ENCODE data around the gene RYR2. TPM values are rescaled to one million over a fixed set of nuclear protein-coding genes. Genes with fewer than 3 reads are reported as not detected.

The RYR2 gene
- total and polyA plus RNA-seq, 3 donors from 2014 or later: 5.4 to 9.5 (median 9.1) TPM

DNA sequence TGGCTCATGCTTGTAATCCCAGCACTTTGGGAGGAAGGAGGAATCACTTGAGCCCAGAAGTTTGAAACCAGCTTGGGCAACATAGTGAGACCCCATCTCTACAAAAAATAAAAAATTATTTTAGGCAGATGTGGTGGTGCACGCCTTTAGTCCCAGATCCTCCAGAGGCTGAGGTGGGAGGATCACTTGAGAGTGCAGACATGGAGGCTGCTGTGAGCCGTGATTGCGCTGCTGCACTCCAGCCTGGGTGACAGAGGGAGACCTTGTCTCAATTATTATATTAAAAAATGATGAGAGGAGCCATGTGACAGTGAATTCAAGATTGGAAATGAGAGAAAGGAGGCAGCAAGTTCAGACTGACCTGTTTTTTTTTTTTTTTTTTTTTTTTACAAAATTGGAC, 566.4 kb downstream of the RYR2 start:
- 89 to 93% methylated on average over 3 of the region's 3 CpGs for WGBS, 2 donors
- Histone ChIP-seq H3K36me3 (ENCODE audit: low read depth, missing control alignments) (no peaks in the 10 kb centered on the region), H3K4me1 (no peaks in the 10 kb centered on the region), H3K9me3 (no peaks in the 10 kb centered on the region), H3K4me3 (no peak overlapping the region), H3K27ac (no peak overlapping the region), H3K27me3 (no peaks in the 10 kb centered on the region)
- DNase-seq: no peak
- intact Hi-C loops (cut with DNase I; ENCODE audit: low total_unique reads): no loop called here
- TF ChIP-seq POLR2A (IDR thresholded peaks at IDR 0.05): no peak
- TF ChIP-seq, protein P1, sequence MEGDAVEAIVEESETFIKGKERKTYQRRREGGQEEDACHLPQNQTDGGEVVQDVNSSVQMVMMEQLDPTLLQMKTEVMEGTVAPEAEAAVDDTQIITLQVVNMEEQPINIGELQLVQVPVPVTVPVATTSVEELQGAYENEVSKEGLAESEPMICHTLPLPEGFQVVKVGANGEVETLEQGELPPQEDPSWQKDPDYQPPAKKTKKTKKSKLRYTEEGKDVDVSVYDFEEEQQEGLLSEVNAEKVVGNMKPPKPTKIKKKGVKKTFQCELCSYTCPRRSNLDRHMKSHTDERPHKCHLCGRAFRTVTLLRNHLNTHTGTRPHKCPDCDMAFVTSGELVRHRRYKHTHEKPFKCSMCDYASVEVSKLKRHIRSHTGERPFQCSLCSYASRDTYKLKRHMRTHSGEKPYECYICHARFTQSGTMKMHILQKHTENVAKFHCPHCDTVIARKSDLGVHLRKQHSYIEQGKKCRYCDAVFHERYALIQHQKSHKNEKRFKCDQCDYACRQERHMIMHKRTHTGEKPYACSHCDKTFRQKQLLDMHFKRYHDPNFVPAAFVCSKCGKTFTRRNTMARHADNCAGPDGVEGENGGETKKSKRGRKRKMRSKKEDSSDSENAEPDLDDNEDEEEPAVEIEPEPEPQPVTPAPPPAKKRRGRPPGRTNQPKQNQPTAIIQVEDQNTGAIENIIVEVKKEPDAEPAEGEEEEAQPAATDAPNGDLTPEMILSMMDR (IDR thresholded peaks at IDR 0.05): no peak

DNA sequence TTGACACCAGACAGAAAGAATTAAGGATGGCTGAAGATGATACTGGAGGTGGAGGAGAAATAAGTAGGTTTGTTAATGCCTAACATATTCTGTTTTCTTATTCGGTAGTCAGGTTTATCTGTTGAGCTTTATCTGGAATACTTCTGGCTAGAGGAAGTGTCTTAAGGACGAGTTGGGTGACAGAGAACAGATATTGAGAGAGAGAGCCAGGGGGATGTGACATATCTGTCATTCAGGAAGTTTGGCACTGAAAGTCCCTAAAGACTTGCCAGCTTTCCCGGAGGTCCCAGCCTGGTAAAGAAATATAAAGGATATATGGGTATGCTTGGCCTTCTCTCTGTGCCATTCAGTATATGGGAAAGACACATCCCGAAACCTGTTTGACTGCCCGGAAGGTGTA, 568.2 kb downstream of the RYR2 start:
- TF ChIP-seq, protein P1 (IDR thresholded peaks at IDR 0.05): no peak
- TF ChIP-seq POLR2A (IDR thresholded peaks at IDR 0.05): no peak
- Histone ChIP-seq H3K4me3 (no peak overlapping the region), H3K4me1 (no peaks in the 10 kb centered on the region), H3K36me3 (ENCODE audit: low read depth, missing control alignments) (no peaks in the 10 kb centered on the region), H3K27ac (no peak overlapping the region), H3K27me3 (no peaks in the 10 kb centered on the region), H3K9me3 (no peaks in the 10 kb centered on the region)
- intact Hi-C loops (cut with DNase I; ENCODE audit: low total_unique reads): no loop called here
- WGBS, 2 donors: 79 to 83% methylated on average over 5 of the region's 5 CpGs
- no peak for DNase-seq

DNA sequence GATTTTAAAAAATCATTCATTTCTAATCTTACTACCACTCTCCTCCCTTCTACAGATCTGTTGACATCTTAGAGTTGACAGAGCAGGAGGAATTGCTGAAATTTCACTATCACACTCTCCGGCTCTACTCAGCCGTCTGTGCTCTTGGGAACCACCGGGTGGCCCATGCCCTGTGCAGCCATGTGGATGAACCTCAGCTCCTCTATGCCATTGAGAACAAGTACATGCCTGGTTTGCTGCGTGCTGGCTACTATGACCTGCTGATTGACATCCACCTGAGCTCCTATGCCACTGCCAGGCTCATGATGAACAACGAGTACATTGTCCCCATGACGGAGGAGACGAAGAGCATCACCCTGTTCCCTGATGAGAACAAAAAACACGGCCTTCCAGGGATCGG, 572.0 kb downstream of the RYR2 start:
- no peaks in the 10 kb centered on the region for H3K9me3 ChIP-seq
- intact Hi-C loops (cut with DNase I; ENCODE audit: low total_unique reads): no loop called here
- WGBS, 2 donors: 89 to 93% methylated on average over 3 to 9 of the region's 9 CpGs
- H3K4me3 ChIP-seq: no peak overlapping the region
- no peaks in the 10 kb centered on the region for H3K36me3 ChIP-seq (ENCODE audit: low read depth, missing control alignments)
- no peak overlapping the region for H3K27ac ChIP-seq
- TF ChIP-seq, protein P1 (IDR thresholded peaks at IDR 0.05): no peak
- no peak for TF ChIP-seq POLR2A (IDR thresholded peaks at IDR 0.05)
- no peaks in the 10 kb centered on the region for H3K4me1 ChIP-seq
- no peak for DNase-seq
- H3K27me3 ChIP-seq: no peaks in the 10 kb centered on the region

GRCh38 chr1:237619553-237619952, 577.6 kb downstream of the RYR2 start:
- Histone ChIP-seq H3K27me3 (no peaks in the 10 kb centered on the region), H3K4me1 (no peaks in the 10 kb centered on the region), H3K27ac (no peak overlapping the region), H3K36me3 (ENCODE audit: low read depth, missing control alignments) (no peaks in the 10 kb centered on the region), H3K9me3 (no peaks in the 10 kb centered on the region), H3K4me3 (no peak overlapping the region)
- intact Hi-C loops (cut with DNase I; ENCODE audit: low total_unique reads): no loop called here
- no peak for TF ChIP-seq POLR2A (IDR thresholded peaks at IDR 0.05)
- TF ChIP-seq, protein P1 (IDR thresholded peaks at IDR 0.05): no peak
- DNase-seq: no peak
- WGBS, 2 donors: 90 to 94% methylated on average over 5 of the region's 5 CpGs

DNA sequence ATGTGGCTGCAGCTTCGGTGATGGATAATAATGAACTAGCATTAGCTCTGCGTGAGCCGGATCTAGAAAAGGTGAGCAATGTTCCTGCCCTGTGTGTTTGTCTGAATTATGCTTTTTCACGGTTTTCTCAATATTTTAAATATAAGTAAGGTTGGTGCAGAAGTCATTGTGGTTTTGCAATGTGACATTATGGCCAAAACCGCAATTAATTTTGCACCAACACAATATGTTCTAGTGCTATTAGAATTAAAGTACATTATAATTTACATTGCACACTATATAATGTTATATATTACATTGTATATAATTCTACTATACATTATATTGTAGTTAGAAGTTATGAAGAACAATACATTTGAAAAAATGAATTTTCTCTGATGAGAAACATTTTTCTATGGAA, 592.9 kb downstream of the RYR2 start:
- H3K9me3 ChIP-seq: no peaks in the 10 kb centered on the region
- no peaks in the 10 kb centered on the region for H3K27me3 ChIP-seq
- H3K4me1 ChIP-seq: no peaks in the 10 kb centered on the region
- WGBS, 2 donors: 91% methylated on average over 5 of the region's 5 CpGs
- H3K4me3 ChIP-seq: no peak overlapping the region
- H3K36me3 ChIP-seq (ENCODE audit: low read depth, missing control alignments): no peaks in the 10 kb centered on the region
- DNase-seq: no peak
- H3K27ac ChIP-seq: no peak overlapping the region
- intact Hi-C loops (cut with DNase I; ENCODE audit: low total_unique reads): no loop called here
- TF ChIP-seq, protein P1 (IDR thresholded peaks at IDR 0.05): no peak
- no peak for TF ChIP-seq POLR2A (IDR thresholded peaks at IDR 0.05)
